ENCODE results near the gene SBF2.

DNA sequence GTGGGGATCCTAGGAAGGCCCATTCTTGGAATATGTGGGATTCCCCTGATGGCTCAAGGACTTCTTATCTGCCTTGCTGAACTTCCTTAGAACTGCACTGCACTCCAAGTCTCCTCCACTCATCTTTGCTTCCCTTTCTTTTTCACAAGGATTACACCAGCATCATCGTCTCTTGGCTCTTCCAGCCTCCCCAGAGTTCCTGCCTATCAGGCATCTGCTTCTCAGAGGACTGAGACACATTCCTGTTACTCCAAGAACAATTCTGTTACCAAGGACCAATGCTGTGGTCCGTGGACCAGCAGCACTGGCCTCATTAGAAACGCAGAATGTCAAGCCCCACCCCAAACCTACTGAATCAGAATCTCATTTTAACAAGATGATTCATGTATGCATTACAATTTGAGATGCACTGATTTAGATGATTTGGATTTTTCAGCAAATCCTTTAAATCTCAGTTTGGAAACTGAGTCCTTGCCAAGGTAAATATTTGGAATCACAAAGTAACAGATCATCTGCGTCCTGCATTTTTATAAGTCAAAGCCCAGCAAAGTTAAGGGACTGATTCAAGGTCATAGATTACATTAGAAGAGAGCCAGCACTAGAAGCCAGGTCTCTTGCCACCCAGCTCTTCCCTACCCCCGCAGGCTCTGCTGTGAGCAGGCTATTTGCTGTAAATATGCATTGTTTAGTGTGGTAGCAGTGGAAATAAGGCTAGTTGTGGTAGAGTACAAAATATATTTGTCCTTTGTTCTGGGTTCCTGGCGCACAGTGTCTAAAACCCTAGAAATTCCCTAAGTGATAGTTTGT is 519.2 kb downstream of the SBF2 start:
- TF ChIP-seq EZH2phosphoT487 (IDR thresholded peaks at IDR 0.05; ENCODE audit: low read length) (no peak), CTCF (IDR thresholded peaks at IDR 0.05; ENCODE audit: low read length) (no peak), EZH2 (optimal IDR thresholded peaks at IDR 0.05; ENCODE audit: low read depth, low read length) (no peak)
